Measurements from ENCODE around the gene NID1.

DNA sequence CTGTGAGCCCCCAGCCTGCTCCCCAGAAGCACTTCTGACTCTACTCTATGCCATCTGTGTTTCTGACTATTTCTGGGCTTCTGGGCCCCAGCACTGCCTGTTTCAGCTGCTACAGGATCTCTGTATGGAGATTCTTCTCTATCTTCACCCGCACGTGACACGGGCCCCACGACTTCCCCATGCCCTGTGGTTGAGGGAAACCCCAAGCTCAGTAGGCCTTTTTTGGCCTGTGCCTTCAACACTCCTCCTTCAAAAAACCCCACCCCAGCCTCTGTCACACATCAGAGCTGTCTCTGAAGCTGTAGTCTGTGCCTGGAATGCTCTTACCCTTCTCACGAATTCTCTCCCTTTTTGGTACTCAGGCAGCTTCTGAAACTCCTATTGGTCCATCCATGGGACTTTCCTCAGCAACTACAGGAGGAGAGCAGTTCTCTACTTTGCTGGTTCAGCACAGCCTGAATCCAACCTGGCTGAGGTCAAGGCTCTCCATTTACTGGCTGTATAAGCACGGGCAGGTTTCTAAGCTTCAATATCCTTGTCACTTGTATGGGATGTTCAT, 2.0 kb upstream of the NID1 start:
- TF ChIP-seq, protein P1, sequence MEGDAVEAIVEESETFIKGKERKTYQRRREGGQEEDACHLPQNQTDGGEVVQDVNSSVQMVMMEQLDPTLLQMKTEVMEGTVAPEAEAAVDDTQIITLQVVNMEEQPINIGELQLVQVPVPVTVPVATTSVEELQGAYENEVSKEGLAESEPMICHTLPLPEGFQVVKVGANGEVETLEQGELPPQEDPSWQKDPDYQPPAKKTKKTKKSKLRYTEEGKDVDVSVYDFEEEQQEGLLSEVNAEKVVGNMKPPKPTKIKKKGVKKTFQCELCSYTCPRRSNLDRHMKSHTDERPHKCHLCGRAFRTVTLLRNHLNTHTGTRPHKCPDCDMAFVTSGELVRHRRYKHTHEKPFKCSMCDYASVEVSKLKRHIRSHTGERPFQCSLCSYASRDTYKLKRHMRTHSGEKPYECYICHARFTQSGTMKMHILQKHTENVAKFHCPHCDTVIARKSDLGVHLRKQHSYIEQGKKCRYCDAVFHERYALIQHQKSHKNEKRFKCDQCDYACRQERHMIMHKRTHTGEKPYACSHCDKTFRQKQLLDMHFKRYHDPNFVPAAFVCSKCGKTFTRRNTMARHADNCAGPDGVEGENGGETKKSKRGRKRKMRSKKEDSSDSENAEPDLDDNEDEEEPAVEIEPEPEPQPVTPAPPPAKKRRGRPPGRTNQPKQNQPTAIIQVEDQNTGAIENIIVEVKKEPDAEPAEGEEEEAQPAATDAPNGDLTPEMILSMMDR (conservative IDR thresholded peaks at IDR 0.05; ENCODE audit: low read length) = no peak
- no peak for TF ChIP-seq EZH2phosphoT487 (IDR thresholded peaks at IDR 0.05; ENCODE audit: borderline replicate concordance, low read depth, low read length)

All from OCI-LY7 (cell line).